Activated effector memory CD4-positive, alpha-beta T cell treated with Interleukin-2 at 50 U/mL for 16 hours (primary cell): ENCODE measurements around the gene RBMS1.

Experiments used
- DNase-seq: peaks from one replicate; pipeline ENCODE4 v3.0.0-alpha.2; 2020

The RBMS1 gene

GRCh38 chr2:160353813-160354212 is 139.8 kb downstream of the RBMS1 start:
- DNase-seq = no peak

- no peak for DNase-seq
Measured at GRCh38 chr2:160353166-160353565, 140.4 kb downstream of the RBMS1 start.

GRCh38 chr2:160352500-160352899 is 141.1 kb downstream of the RBMS1 start:
- DNase-seq = no peak

- no peak for DNase-seq
Measured at GRCh38 chr2:160351956-160352355, 141.7 kb downstream of the RBMS1 start.

- DNase-seq = no peak
Measured at GRCh38 chr2:160349306-160349705, 144.3 kb downstream of the RBMS1 start.

- no peak for DNase-seq
Measured at GRCh38 chr2:160347269-160347863, 146.2 kb downstream of the RBMS1 start.

- no peak for DNase-seq
Measured at GRCh38 chr2:160345071-160345764, 148.4 kb downstream of the RBMS1 start.

GRCh38 chr2:160343404-160343803 is 150.2 kb downstream of the RBMS1 start:
- no peak for DNase-seq

GRCh38 chr2:160339726-160340125 is 153.9 kb downstream of the RBMS1 start:
- DNase-seq = no peak

- DNase-seq = no peak
Measured at GRCh38 chr2:160338901-160339685, 154.5 kb downstream of the RBMS1 start.

GRCh38 chr2:160337728-160338127 is 155.9 kb downstream of the RBMS1 start:
- DNase-seq = no peak

GRCh38 chr2:160336635-160337034 is 157.0 kb downstream of the RBMS1 start:
- DNase-seq = no peak

GRCh38 chr2:160336105-160336504 is 157.5 kb downstream of the RBMS1 start:
- no peak for DNase-seq

- DNase-seq = no peak
Measured at GRCh38 chr2:160335441-160335840, 158.2 kb downstream of the RBMS1 start.

GRCh38 chr2:160334028-160334741 is 159.4 kb downstream of the RBMS1 start:
- DNase-seq = no peak

GRCh38 chr2:160333324-160334027 is 160.1 kb downstream of the RBMS1 start:
- DNase-seq = no peak

- DNase-seq = no peak
Measured at GRCh38 chr2:160332318-160332717, 161.3 kb downstream of the RBMS1 start.

- no peak for DNase-seq
Measured at GRCh38 chr2:160331258-160332025, 162.2 kb downstream of the RBMS1 start.

- no peak for DNase-seq
Measured at GRCh38 chr2:160328811-160329527, 164.6 kb downstream of the RBMS1 start.

GRCh38 chr2:160326786-160327185 is 166.8 kb downstream of the RBMS1 start:
- no peak for DNase-seq

GRCh38 chr2:160325418-160325817 is 168.2 kb downstream of the RBMS1 start:
- no peak for DNase-seq
